AG04450 (cell line): ENCODE data around the gene IFNA10. TPM values are rescaled to one million over a fixed set of nuclear protein-coding genes. Genes with fewer than 3 reads are reported as not detected.
A peak's percentile ranks its signal among the peaks of the same experiment; 100 is the strongest.
"Not testable (repeated sequence)": the region's sequence is repeated elsewhere in the genome, so short reads cannot be mapped to it uniquely, and the experiment has no call there.

ENCODE experiments used
- CTCF ChIA-PET: fragments of 300-600, 350-600 bp; formaldehyde crosslinking; extraction: SDS; loops from one replicate; lab custom pipeline; 2022; ENCODE audit warnings: antibody characterized with exemption, inconsistent platforms; lab: Charles Lee
- POLR2A ChIA-PET: fragments of 350-600 bp; formaldehyde crosslinking; extraction: SDS; loops from one replicate; lab custom pipeline; 2021; ENCODE audit warnings: antibody characterized with exemption, inconsistent platforms; lab: Yijun Ruan, JAX
- DNase-seq: peaks from one replicate; pipeline ENCODE4 v3.0.0-alpha.2; 2011; ENCODE audit warnings: low read depth, low spot score
- H3K27ac ChIP-seq: one replicate; pipeline ENCODE4 v1.5.1; 2012; ENCODE audit warnings: low read depth, low read length, control low read depth
- H3K27me3 ChIP-seq: one replicate; pipeline ENCODE4 v1.6.0; 2012; ENCODE audit warnings: low read length; ENCODE audit not compliant: control insufficient read depth, insufficient read depth
- H3K4me3 ChIP-seq: 2 replicates; pipeline ENCODE4 v1.5.1; 2011; ENCODE audit warnings: mild to moderate bottlenecking, low read depth, low read length, control low read depth
- H3K9me3 ChIP-seq: 2 replicates; pipeline ENCODE4 v1.5.1; 2012; ENCODE audit warnings: low read length; ENCODE audit not compliant: control insufficient read depth, insufficient read depth
- CTCF ChIP-seq: IDR thresholded peaks from 2 replicates; pipeline ENCODE4 v1.5.1; 2011; ENCODE audit warnings: low read depth, low read length, control low read depth, inconsistent platforms
- polyA plus RNA-seq: library from polyadenylated mRNA; depleted of rRNA; stranded (reverse); fragments of >200 nt; gene quantifications from 2 replicates; pipeline ENCODE4 v1.2.3, GENCODE V29; 2011

Gene IFNA10
- polyA plus RNA-seq, 1 experiment: not detected

GRCh38 chr9:21182810-21183736, 23.9 kb downstream of the IFNA10 start:
- H3K4me3 ChIP-seq, DNase-seq, POLR2A ChIA-PET, H3K27ac ChIP-seq, H3K27me3 ChIP-seq, H3K9me3 ChIP-seq: not testable (repeated sequence)
- CTCF ChIA-PET: interaction anchor here (0.6 to 1.4 kb wide), 6 partner anchors 9 to 1941 kb away, joined by 3 to 8 read pairs (median 4); no protein-coding TSS in a partner anchor
- TF ChIP-seq CTCF: peak; percentile 45

- H3K4me3 ChIP-seq: no peak overlapping the region
- H3K9me3 ChIP-seq: no peaks in the 10 kb centered on the region
- ChIA-PET CTCF (interaction anchor here (1.8 kb wide), 1 partner anchor 8 kb away, joined by 8 read pairs; no protein-coding TSS in a partner anchor), POLR2A (no interaction called here)
- no peaks in the 10 kb centered on the region for H3K27me3 ChIP-seq
- no peak for TF ChIP-seq CTCF
- no peak overlapping the region for H3K27ac ChIP-seq
- no peak for DNase-seq
Observed at GRCh38 chr9:21174671-21175070, 32.3 kb downstream of the IFNA10 start.

DNA sequence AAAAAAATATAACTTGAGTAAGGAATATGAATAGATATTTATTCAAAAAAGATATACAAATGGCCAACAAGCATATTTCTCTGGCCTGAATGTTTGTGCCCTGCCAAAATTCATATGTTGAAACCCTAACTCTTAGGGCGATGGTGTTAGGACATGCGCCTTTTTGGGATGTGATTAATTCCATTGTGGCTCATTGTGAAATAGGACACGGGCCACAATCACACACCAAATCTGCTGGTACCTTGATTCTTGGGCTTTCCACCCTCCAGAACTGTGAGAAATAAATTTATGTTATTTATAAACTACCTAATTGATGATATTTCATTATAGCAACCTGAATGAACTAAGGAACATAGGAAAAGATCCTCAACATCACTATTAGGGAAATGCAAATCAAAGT, 34.8 kb downstream of the IFNA10 start:
- Histone ChIP-seq H3K9me3 (no peaks in the 10 kb centered on the region), H3K27ac (no peak overlapping the region), H3K4me3 (no peak overlapping the region), H3K27me3 (no peaks in the 10 kb centered on the region)
- no peak for TF ChIP-seq CTCF
- DNase-seq: no peak
- ChIA-PET CTCF (no interaction called here), POLR2A (no interaction called here)

GRCh38 chr9:21171351-21171750, 35.6 kb downstream of the IFNA10 start:
- POLR2A ChIA-PET: no interaction called here
- Histone ChIP-seq H3K27ac (no peak overlapping the region), H3K4me3 (no peak overlapping the region), H3K27me3 (no peaks in the 10 kb centered on the region), H3K9me3 (no peaks in the 10 kb centered on the region)
- TF ChIP-seq CTCF: no peak
- CTCF ChIA-PET: no interaction called here
- DNase-seq: no peak

DNA sequence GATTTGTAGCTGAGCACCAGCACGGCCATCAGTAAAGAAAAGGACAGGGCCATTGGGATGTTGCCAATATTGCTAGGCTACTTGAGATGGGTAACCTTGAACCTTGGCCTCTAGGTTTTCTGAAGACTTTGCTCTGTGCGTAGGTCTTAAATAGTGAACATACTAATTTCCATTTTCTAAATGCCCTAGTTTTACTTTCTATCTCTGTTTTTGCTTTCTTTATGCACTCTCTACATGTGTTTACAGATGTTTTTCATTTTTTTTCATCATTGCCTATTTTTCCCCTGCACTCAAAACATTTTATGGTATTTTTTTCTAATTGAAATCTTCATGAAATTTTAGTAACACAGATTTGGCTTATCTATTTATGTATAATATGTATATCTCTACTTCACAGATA, 40.4 kb downstream of the IFNA10 start, which contains the start of gene IFNA21:
IFNA21 (minus strand) TSS at position 101 of the 400 bp plus-strand sequence; CDS start at position 53, 48 bp downstream.
- DNase-seq, CTCF ChIA-PET, H3K9me3 ChIP-seq, H3K4me3 ChIP-seq, POLR2A ChIA-PET, H3K27me3 ChIP-seq, H3K27ac ChIP-seq: not testable (repeated sequence)
